HepG2 (cell line): ENCODE measurements around the gene SEC24A.

Experiments
- ATF3 ChIP-seq: sonication (generic); formaldehyde crosslinking; IDR thresholded peaks from 2 replicates; pipeline ENCODE4 v1.4.0; 2020; ENCODE audit warnings: missing genetic modification reagents
- CTCF ChIP-seq: sonication (generic); formaldehyde crosslinking; IDR thresholded peaks from 2 replicates; pipeline ENCODE4 v1.5.0; 2020; ENCODE audit warnings: mild to moderate bottlenecking, missing genetic modification reagents, moderate library complexity
- ELF4 ChIP-seq: sonication (generic); formaldehyde crosslinking; IDR thresholded peaks from 2 replicates; pipeline ENCODE4 v1.5.0; 2020; ENCODE audit warnings: missing genetic modification reagents, mild to moderate bottlenecking, moderate library complexity, borderline replicate concordance
- ETV5 ChIP-seq: IDR thresholded peaks from 2 replicates; pipeline ENCODE4 v1.6.1; 2018; ENCODE audit warnings: missing biosample characterization, missing genetic modification reagents, inconsistent platforms, borderline replicate concordance
- GMEB2 ChIP-seq: IDR thresholded peaks from 2 replicates; pipeline ENCODE4 v1.6.1; 2016; ENCODE audit warnings: missing biosample characterization, missing genetic modification reagents, low read depth
- IRX3 ChIP-seq: sonication (generic); formaldehyde crosslinking; IDR thresholded peaks from 2 replicates; pipeline ENCODE4 v1.8.1; 2023; ENCODE audit warnings: mild to moderate bottlenecking, low read depth, missing genetic modification reagents, borderline replicate concordance
- POLR2A ChIP-seq, 2 experiments: IDR thresholded peaks; 2 replicates each; pipeline ENCODE4 v1.6.1; 2011; ENCODE audit warnings: low read depth in 2 of 2, low read length in 2 of 2, mild to moderate bottlenecking in 1 of 2, moderate library complexity in 1 of 2; ENCODE audit not compliant: insufficient read depth in 1 of 2
- POLR2AphosphoS2 ChIP-seq: IDR thresholded peaks from 2 replicates; pipeline ENCODE4 v1.6.1; 2011; ENCODE audit warnings: low read depth, low read length, improper control_type of control experiment
- POLR2AphosphoS5 ChIP-seq: IDR thresholded peaks from 2 replicates; pipeline ENCODE4 v1.6.1; 2012; ENCODE audit warnings: low read depth, low read length
- ZNF296 ChIP-seq: sonication (generic); formaldehyde crosslinking; conservative IDR thresholded peaks from 2 replicates; pipeline ENCODE4 v1.5.0; 2020; ENCODE audit warnings: mild to moderate bottlenecking, missing genetic modification reagents
- ZNF629 ChIP-seq: sonication (generic); formaldehyde crosslinking; conservative IDR thresholded peaks from 2 replicates; pipeline ENCODE4 v1.5.0; 2020; ENCODE audit warnings: missing genetic modification reagents

GRCh38 chr5:134620634-134621033, 28.0 kb upstream of the SEC24A start:
- TF ChIP-seq ETV5 (CRISPR knock-in tag) (no peak), POLR2A (IDR thresholded peaks at IDR 0.05; ENCODE audit: insufficient read depth in 1 of 2, low read depth in 2 of 2, low read length in 2 of 2) (no peak), ZNF296 (CRISPR knock-in tag) (no peak), IRX3 (CRISPR knock-in tag) (no peak), POLR2AphosphoS2 (no peak), CTCF (no peak), ATF3 (CRISPR knock-in tag) (no peak), POLR2AphosphoS5 (no peak), ZNF629 (CRISPR knock-in tag) (no peak), GMEB2 (CRISPR knock-in tag) (no peak), ELF4 (CRISPR knock-in tag) (no peak)
